ENCODE results near the gene POGZ.
"Not testable (repeated sequence)": the region's sequence is repeated elsewhere in the genome, so short reads cannot be mapped to it uniquely, and the experiment has no call there.

Gene POGZ

DNA sequence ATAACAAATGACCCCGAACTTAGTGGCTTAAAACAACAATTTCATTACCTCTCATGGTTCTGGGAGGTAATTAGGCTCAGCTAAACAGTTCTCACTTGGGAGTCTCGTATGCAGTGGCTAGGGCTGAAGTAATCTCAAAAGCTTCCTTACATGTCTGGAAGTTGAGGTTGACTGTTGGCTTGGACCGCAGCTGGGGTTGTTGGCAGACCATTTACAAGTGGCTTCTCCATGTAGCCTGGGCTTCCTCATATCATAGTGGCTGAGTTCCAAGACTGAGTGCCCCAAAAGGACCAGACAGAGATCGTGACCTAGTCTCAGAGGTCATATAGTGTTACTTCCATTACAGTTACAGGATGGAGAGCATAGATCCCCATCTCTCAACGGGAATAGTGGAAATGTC lies 2.4 kb upstream of the POGZ start:
- intact Hi-C loops (cut with micrococcal nuclease), result no loop called here
- Mint-ChIP-seq H3K9me3 (no peaks in the 10 kb centered on the region), H3K36me3 (ENCODE audit: low read depth) (peaks cover 6% of the 10 kb centered on the region), H3K4me1 (ENCODE audit: low read depth) (peaks cover 15% of the 10 kb centered on the region), H3K27ac (no peak overlapping the region), H3K27me3 (peaks cover 18% of the 10 kb centered on the region), H3K4me3 (no peak overlapping the region)

- Mint-ChIP-seq H3K27me3 (peaks cover 13% of the 10 kb centered on the region), H3K36me3 (ENCODE audit: low read depth) (peaks cover 13% of the 10 kb centered on the region), H3K4me1 (ENCODE audit: low read depth) (peaks cover 26% of the 10 kb centered on the region), H3K27ac (peak overlapping the region; percentile 78), H3K9me3 (no peaks in the 10 kb centered on the region), H3K4me3 (peak overlapping the region; percentile 71)
- intact Hi-C loops (cut with micrococcal nuclease), result loop anchor here (1.0 kb wide), 1 partner anchor 14 kb away; no protein-coding TSS in a partner anchor
Observed at GRCh38 chr1:151458802-151459330, 428 bp downstream of the POGZ start.

GRCh38 chr1:151457911-151458801 lies 1.1 kb downstream of the POGZ start:
- Mint-ChIP-seq H3K9me3 (no peaks in the 10 kb centered on the region), H3K4me3 (peak overlapping the region; percentile 78), H3K27ac (peak overlapping the region; percentile 83), H3K27me3 (peaks cover 11% of the 10 kb centered on the region), H3K4me1 (ENCODE audit: low read depth) (peaks cover 26% of the 10 kb centered on the region), H3K36me3 (ENCODE audit: low read depth) (peaks cover 13% of the 10 kb centered on the region)
- intact Hi-C loops (cut with micrococcal nuclease), result no loop called here

DNA sequence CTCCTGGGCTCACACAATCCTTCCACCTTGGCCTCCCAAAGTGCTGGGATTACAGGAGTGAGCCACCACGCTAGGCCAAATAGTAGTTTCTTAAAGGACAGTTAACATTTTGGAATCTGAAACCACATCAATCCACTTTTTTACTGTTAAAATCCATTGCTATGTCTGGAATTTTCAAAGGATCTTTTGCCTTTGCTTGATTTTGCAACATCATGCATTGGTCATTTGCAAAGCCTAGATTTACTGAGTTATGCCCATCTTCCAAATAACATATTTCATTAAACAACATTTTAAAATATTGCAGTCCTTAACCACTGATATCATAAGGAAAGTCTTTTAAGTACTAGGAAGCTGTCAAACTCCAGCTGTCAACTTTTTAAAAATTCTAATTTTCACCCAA lies 3.3 kb downstream of the POGZ start:
- Mint-ChIP-seq H3K9me3 (no peaks in the 10 kb centered on the region), H3K27ac (no peak overlapping the region), H3K4me3 (no peak overlapping the region), H3K4me1 (ENCODE audit: low read depth) (peaks cover 26% of the 10 kb centered on the region), H3K27me3 (no peaks in the 10 kb centered on the region), H3K36me3 (ENCODE audit: low read depth) (peaks cover 13% of the 10 kb centered on the region)
- intact Hi-C loops (cut with micrococcal nuclease), result no loop called here

DNA sequence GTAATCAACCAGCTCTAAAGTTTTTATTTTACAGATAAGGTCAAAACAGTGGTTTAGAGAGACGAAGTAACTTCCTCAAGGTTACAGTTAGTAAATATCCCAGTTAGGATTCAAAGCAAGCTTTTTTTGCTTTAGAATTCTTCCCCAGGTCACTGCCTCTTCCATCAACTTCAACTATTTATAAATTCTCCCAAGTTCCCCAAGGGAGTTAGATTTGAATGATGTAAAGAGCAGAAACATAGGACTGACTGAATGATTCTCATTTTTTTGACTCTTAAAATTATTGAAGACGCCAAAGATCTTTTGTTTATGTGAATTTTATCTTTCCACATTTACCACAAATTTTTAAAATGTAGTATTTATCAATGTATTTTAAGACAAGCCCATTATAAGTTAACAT lies 4.1 kb downstream of the POGZ start:
- Mint-ChIP-seq H3K27ac (no peak overlapping the region), H3K27me3 (no peaks in the 10 kb centered on the region), H3K4me1 (ENCODE audit: low read depth) (peaks cover 30% of the 10 kb centered on the region), H3K36me3 (ENCODE audit: low read depth) (peaks cover 20% of the 10 kb centered on the region), H3K9me3 (no peaks in the 10 kb centered on the region), H3K4me3 (no peak overlapping the region)
- intact Hi-C loops (cut with micrococcal nuclease), result no loop called here

GRCh38 chr1:151447696-151448095 lies 11.6 kb downstream of the POGZ start:
- Mint-ChIP-seq H3K36me3 (ENCODE audit: low read depth) (peaks cover 26% of the 10 kb centered on the region), H3K4me1 (ENCODE audit: low read depth) (peaks cover 13% of the 10 kb centered on the region), H3K27ac (no peak overlapping the region), H3K4me3 (no peak overlapping the region), H3K27me3 (no peaks in the 10 kb centered on the region), H3K9me3 (no peaks in the 10 kb centered on the region)
- intact Hi-C loops (cut with micrococcal nuclease), result loop anchor here (10.0 kb wide), 1 partner anchor 387 kb away; the partner anchor contains the start of genes C2CD4D and RORC

DNA sequence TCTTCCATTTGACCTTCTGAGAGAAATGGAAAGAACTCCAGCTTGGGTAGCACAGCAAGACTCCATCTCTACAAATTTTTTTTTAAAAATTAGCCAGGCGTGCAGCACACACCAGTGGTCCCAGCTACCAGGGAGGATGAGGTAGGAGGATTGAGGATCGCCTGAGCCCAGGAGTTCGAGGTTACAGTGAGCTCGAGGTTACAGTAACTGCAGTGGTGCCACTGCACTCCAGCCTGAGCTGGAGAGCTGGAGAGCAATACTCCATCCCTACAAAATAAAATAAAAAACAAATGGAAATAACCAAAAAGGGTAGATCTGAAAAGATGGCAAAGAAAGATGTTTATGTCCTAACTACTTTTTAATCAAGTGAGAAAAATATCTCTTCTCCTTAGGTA lies 14.5 kb downstream of the POGZ start:
- intact Hi-C loops (cut with micrococcal nuclease), result loop anchor here (10.0 kb wide), 1 partner anchor 390 kb away; the partner anchor contains the start of genes C2CD4D and RORC
- Mint-ChIP-seq H3K36me3 (ENCODE audit: low read depth) (peaks cover 40% of the 10 kb centered on the region), H3K27ac (peak overlapping the region; percentile 38), H3K4me1 (ENCODE audit: low read depth) (peaks cover 18% of the 10 kb centered on the region), H3K4me3 (no peak overlapping the region), H3K9me3 (no peaks in the 10 kb centered on the region), H3K27me3 (no peaks in the 10 kb centered on the region)

- Mint-ChIP-seq H3K36me3 (ENCODE audit: low read depth) (peaks cover 38% of the 10 kb centered on the region), H3K9me3 (no peaks in the 10 kb centered on the region), H3K4me3 (no peak overlapping the region), H3K27ac (peak overlapping the region; percentile 38), H3K27me3 (no peaks in the 10 kb centered on the region), H3K4me1 (ENCODE audit: low read depth) (peaks cover 18% of the 10 kb centered on the region)
- intact Hi-C loops (cut with micrococcal nuclease), result loop anchor here (10.0 kb wide), 1 partner anchor 391 kb away; the partner anchor contains the start of genes C2CD4D and RORC
Observed at GRCh38 chr1:151443846-151444782, 15.2 kb downstream of the POGZ start.

- intact Hi-C loops (cut with micrococcal nuclease); H3K4me3 Mint-ChIP-seq; H3K27ac Mint-ChIP-seq; H3K9me3 Mint-ChIP-seq; H3K27me3 Mint-ChIP-seq: not testable (repeated sequence)
- peaks cover 17% of the 10 kb centered on the region for H3K4me1 Mint-ChIP-seq (ENCODE audit: low read depth)
- H3K36me3 Mint-ChIP-seq (ENCODE audit: low read depth), result peaks cover 73% of the 10 kb centered on the region
Observed at GRCh38 chr1:151437396-151437795, 21.9 kb downstream of the POGZ start.

- H3K27ac Mint-ChIP-seq, result no peak overlapping the region
- peaks cover 17% of the 10 kb centered on the region for H3K4me1 Mint-ChIP-seq (ENCODE audit: low read depth)
- H3K9me3 Mint-ChIP-seq, result no peaks in the 10 kb centered on the region
- intact Hi-C loops (cut with micrococcal nuclease), result no loop called here
- peaks cover 72% of the 10 kb centered on the region for H3K36me3 Mint-ChIP-seq (ENCODE audit: low read depth)
- H3K4me3 Mint-ChIP-seq, result no peak overlapping the region
- no peaks in the 10 kb centered on the region for H3K27me3 Mint-ChIP-seq
Observed at GRCh38 chr1:151436985-151437384, 22.3 kb downstream of the POGZ start.

DNA sequence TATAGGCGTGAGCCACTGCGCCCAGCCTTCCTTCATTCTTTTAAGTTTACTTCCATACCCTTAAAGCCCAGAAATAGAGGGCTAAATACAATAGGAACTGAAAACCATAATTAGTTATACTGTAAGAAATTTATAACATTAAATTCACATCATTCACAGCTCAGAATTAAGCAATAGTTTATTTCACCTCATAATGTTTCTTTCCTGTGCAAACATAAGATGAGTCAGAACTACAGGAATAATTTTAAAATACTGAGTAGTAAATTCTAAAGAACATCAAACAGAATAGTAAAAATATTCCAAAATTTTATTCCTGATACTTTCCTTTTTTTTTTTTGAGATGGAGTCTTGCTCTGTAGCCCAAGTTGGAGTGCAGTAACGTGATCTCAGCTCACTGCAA lies 24.1 kb downstream of the POGZ start:
- intact Hi-C loops (cut with micrococcal nuclease), result no loop called here
- H3K27me3 Mint-ChIP-seq, result no peaks in the 10 kb centered on the region
- peaks cover 5% of the 10 kb centered on the region for H3K4me1 Mint-ChIP-seq (ENCODE audit: low read depth)
- peaks cover 68% of the 10 kb centered on the region for H3K36me3 Mint-ChIP-seq (ENCODE audit: low read depth)
- no peaks in the 10 kb centered on the region for H3K9me3 Mint-ChIP-seq
- no peak overlapping the region for H3K27ac Mint-ChIP-seq
- no peak overlapping the region for H3K4me3 Mint-ChIP-seq

GRCh38 chr1:151433827-151434226 lies 25.5 kb downstream of the POGZ start:
- H3K4me1 Mint-ChIP-seq (ENCODE audit: low read depth); H3K27ac Mint-ChIP-seq; intact Hi-C loops (cut with micrococcal nuclease); H3K27me3 Mint-ChIP-seq; H3K9me3 Mint-ChIP-seq; H3K4me3 Mint-ChIP-seq: not testable (repeated sequence)
- peaks cover 73% of the 10 kb centered on the region for H3K36me3 Mint-ChIP-seq (ENCODE audit: low read depth)

DNA sequence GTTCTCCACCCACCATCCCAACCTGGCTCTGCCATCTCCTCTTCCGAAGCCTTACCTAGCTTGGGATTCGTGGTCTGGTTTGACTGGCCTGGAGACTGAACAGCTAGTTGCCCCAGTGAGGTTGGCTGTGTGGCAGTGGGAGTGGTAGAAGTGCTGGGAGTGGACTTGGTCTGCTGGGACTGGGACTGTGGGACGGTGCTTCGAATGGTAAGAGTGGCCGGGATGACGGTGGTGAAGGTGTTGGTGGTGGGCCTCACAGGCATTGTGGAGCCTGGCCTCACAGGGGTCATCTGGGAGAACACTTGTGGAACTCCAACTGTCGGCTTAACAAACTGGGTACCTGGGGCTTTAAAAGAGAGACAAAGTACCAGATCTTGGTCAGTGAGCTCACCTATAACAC lies 31.2 kb downstream of the POGZ start:
- Mint-ChIP-seq H3K27ac (no peak overlapping the region), H3K4me3 (no peak overlapping the region), H3K27me3 (no peaks in the 10 kb centered on the region), H3K9me3 (no peaks in the 10 kb centered on the region), H3K4me1 (ENCODE audit: low read depth) (no peaks in the 10 kb centered on the region), H3K36me3 (ENCODE audit: low read depth) (peaks cover 85% of the 10 kb centered on the region)
- intact Hi-C loops (cut with micrococcal nuclease), result no loop called here

DNA sequence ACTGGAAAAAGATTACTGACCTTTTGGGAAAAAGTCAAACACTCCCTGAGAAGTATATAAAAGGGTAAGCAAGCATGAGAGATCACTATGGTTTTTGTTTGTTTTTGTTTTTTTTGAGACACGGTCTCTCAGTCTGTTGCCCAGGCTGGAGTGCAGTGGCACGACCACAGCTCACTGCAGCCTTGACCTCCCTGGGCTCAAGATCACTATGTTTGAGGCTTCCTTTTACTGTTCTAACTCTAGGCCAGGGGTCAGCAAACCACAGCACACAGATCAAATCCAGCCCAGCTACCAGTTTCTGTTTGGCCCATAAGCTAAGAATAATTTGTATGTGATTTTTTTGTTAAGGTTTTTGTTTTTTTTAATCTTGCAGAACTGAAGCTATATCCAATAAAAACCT lies 34.2 kb downstream of the POGZ start:
- intact Hi-C loops (cut with micrococcal nuclease), result no loop called here
- Mint-ChIP-seq H3K9me3 (no peaks in the 10 kb centered on the region), H3K36me3 (ENCODE audit: low read depth) (peaks cover 96% of the 10 kb centered on the region), H3K27me3 (no peaks in the 10 kb centered on the region), H3K4me3 (no peak overlapping the region), H3K4me1 (ENCODE audit: low read depth) (no peaks in the 10 kb centered on the region), H3K27ac (no peak overlapping the region)
